ENCODE data around the gene APBB1. TPM values are rescaled to one million over a fixed set of nuclear protein-coding genes. Genes with fewer than 3 reads are reported as not detected.

Gene APBB1
- total RNA-seq, result 10 to 100 TPM in 1 of 2 donors, 1 to 10 TPM in 1; 6.6 to 10.2 TPM

DNA sequence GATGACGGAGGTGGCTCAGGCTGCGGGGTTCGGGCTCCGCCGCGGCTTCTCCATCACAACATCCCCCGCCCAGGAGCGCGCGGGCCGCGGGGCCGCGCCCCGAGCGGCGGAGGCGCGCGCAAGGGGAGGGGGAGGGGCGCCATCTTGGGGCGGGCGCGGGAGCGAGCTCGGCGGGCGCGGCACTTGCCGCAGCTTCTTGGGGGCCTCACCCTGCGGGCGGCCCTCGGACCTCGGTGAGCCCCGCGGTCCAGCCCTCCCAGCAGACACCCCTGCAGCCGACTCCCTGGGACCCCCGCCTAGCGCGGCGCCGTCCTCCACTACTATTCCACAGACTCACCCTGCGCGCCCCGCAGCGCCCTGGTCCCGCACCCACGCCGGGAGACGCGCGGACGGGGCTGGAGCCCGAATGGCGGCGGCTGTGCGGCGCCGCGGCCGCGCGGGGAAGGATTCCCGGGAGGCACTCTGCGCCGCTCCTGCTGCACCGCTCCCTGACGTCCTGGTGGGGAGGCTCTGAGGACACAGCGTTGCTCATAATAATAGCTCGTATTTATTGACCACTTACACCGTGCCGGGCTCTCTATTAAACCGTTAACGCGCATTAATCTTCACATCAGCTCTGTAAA lies at the start of gene APBB1:
APBB1 (minus strand) TSS at position 86 of the 623 bp plus-strand sequence. CDS start 7,747 bp downstream, outside the sequence.
- Histone ChIP-seq H3K36me3 (no peaks in the 10 kb centered on the region), H3K9ac (ENCODE audit: low read depth in 2 of 2, low read length in 2 of 2) (peak within 1 kb of the TSS; percentile 13 to 89), H3K27me3 (no peaks in the 10 kb centered on the region), H3K27ac (peak within 1 kb of the TSS; percentile 57), H3K4me3 (peak within 1 kb of the TSS; percentile 91), H3K4me1 (no peaks in the 10 kb centered on the region), H3K9me3 (no peaks in the 10 kb centered on the region)
- peak; percentile 70 for DNase-seq
- TF ChIP-seq, protein P1, sequence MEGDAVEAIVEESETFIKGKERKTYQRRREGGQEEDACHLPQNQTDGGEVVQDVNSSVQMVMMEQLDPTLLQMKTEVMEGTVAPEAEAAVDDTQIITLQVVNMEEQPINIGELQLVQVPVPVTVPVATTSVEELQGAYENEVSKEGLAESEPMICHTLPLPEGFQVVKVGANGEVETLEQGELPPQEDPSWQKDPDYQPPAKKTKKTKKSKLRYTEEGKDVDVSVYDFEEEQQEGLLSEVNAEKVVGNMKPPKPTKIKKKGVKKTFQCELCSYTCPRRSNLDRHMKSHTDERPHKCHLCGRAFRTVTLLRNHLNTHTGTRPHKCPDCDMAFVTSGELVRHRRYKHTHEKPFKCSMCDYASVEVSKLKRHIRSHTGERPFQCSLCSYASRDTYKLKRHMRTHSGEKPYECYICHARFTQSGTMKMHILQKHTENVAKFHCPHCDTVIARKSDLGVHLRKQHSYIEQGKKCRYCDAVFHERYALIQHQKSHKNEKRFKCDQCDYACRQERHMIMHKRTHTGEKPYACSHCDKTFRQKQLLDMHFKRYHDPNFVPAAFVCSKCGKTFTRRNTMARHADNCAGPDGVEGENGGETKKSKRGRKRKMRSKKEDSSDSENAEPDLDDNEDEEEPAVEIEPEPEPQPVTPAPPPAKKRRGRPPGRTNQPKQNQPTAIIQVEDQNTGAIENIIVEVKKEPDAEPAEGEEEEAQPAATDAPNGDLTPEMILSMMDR (IDR thresholded peaks at IDR 0.05), result no peak
- intact Hi-C loops (cut with DNase I), result no loop called here

DNA sequence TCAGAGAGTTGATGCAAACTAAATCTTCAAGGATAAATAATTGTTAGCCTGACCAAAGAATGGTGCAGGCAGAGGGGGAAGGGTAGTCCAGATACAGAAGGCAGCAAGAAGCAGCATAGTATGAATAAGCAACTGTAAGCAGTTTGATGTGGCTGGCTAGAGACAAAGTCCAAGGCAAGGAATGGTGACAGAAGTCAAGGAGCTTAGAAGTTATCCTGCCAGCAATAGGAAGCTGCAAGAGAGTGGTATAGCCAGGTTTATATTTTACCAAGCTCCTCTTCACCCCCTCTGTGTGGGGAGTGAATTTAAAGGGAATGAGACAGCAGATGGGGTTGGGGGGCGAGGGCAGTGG lies 40.2 kb upstream of the APBB1 start:
- H3K27ac ChIP-seq, result no peak overlapping the region
- intact Hi-C loops (cut with DNase I), result no loop called here
- no peak for DNase-seq
- H3K27me3 ChIP-seq, result no peaks in the 10 kb centered on the region
- H3K36me3 ChIP-seq, result no peaks in the 10 kb centered on the region
- no peaks in the 10 kb centered on the region for H3K4me1 ChIP-seq
- no peak overlapping the region for H3K4me3 ChIP-seq
- H3K9ac ChIP-seq (ENCODE audit: low read depth in 2 of 2, low read length in 2 of 2), result no peak overlapping the region
- TF ChIP-seq, protein P1 (IDR thresholded peaks at IDR 0.05), result no peak
- H3K9me3 ChIP-seq, result no peaks in the 10 kb centered on the region

DNA sequence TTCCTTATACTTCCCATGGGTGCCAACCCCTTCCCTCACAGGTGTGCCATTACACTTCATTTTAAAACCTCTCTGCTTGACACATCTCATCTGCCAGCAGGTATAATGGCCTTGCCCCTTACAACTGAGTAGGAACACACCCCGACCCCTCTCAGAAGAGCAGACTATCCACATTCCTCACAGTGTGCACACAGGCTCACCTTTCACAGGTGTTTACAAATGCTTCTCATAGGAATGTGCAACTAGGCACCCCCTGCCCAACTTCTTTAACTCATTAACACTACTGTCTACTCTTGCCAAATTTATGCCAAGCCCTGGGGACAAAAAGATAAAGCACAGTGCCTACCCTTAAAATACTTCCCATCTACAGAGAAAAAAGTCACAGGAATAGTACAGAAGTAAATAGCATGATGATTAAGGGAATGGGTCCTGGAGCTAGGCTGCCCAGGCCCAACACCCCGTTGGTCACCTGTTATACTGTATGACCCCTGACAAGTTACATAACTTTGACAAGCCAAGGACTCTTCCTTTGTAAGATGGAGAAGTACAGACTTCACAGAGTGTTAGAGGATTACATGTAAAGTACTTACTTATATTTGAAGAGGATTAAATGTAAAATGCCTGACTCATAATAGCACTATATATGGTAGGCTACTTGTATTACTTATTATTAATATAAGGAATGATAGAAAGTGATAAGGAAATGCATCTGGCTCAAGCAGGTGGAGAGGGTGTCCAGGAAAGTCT lies 39.6 kb upstream of the APBB1 start:
- Histone ChIP-seq H3K27me3 (no peaks in the 10 kb centered on the region), H3K4me3 (no peak overlapping the region), H3K4me1 (no peaks in the 10 kb centered on the region), H3K36me3 (no peaks in the 10 kb centered on the region), H3K27ac (no peak overlapping the region), H3K9me3 (no peaks in the 10 kb centered on the region), H3K9ac (ENCODE audit: low read depth in 2 of 2, low read length in 2 of 2) (no peak overlapping the region)
- DNase-seq, result no peak
- TF ChIP-seq, protein P1 (IDR thresholded peaks at IDR 0.05), result no peak
- intact Hi-C loops (cut with DNase I), result no loop called here

DNA sequence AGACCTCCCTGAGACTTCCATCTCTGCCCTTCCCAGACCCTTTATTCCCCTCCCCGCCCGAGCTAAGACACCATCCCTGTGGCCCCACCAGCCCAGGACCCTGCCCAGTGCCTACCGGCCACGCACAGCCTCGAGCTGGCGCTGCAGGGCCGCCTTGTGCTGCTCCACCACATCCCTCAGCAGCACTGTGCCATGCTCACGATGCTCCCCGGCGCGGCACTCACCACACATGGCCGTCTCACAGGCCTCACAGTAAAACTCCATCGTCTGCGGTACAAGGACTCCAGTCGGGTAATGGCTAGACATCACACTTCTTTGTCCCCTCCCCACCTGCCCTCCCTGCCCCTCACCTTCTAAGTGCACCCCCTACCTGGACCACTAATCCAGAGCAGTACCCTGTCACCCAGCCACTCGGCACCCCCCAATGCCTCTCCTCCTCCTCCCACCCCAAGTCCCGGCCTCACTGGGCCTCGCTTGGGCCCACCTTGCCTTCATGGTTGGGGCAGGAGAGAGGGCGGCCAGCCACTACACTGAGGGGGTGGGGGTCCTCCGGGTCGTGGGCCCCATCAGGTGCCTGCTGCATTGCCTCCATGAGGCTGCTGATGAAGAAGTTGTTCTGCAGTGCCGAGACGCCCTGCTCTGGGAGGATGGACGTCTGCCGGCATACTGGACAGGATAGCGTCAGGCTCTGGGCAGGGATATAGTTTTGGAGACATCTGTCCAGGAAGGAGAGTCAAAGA lies 38.9 kb upstream of the APBB1 start:
- H3K9me3 ChIP-seq, result no peaks in the 10 kb centered on the region
- intact Hi-C loops (cut with DNase I), result no loop called here
- H3K4me3 ChIP-seq, result no peak overlapping the region
- H3K27me3 ChIP-seq, result no peaks in the 10 kb centered on the region
- no peaks in the 10 kb centered on the region for H3K4me1 ChIP-seq
- TF ChIP-seq, protein P1 (IDR thresholded peaks at IDR 0.05), result no peak
- no peak for DNase-seq
- no peak overlapping the region for H3K9ac ChIP-seq (ENCODE audit: low read depth in 2 of 2, low read length in 2 of 2)
- H3K36me3 ChIP-seq, result no peaks in the 10 kb centered on the region
- no peak overlapping the region for H3K27ac ChIP-seq

DNA sequence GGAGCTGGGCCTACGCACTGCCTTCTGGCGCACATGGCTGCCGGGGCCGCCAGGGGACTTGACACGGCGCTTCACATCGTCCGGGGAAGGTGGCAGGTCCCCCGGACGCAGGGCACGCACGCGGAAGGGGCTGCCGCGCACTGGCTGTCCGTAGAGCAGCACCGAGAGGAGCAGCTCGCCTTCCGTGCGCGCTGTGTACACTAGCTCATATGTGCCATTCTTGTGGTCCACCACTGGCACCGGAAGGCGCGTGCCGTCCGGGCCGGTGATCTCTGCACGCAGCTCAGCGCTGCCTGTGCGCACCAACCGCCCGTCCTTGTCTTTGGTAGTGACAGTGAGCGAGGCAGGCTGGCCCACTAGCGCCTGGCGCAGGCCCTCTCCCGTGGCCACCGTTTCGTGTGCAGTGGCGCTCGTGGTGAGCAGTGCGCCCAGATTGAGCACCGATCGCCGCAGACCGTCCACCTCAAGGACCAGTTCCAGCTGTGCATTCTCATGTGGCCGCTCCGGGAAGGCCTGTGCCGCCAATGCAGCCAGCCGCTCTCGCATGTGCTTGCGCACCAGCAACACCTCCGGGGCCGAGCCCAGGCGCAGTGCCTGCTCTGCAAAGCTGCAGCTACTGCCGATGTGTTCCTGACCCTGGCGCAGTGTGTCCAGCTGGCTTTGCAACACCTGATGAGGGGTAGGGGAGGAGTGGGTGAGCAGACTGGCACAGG lies 37.6 kb upstream of the APBB1 start:
- Histone ChIP-seq H3K9me3 (no peaks in the 10 kb centered on the region), H3K4me3 (no peak overlapping the region), H3K27ac (no peak overlapping the region), H3K36me3 (no peaks in the 10 kb centered on the region), H3K4me1 (no peaks in the 10 kb centered on the region), H3K9ac (ENCODE audit: low read depth in 2 of 2, low read length in 2 of 2) (no peak overlapping the region), H3K27me3 (no peaks in the 10 kb centered on the region)
- TF ChIP-seq, protein P1 (IDR thresholded peaks at IDR 0.05), result no peak
- intact Hi-C loops (cut with DNase I), result no loop called here
- no peak for DNase-seq

All from colonic mucosa (tissue), 4 donors.